Epithelial cell of proximal tubule (primary cell): ENCODE measurements around the gene ADM. TPM values are rescaled to one million over a fixed set of nuclear protein-coding genes. Genes with fewer than 3 reads are reported as not detected.

Experiments
- DNase-seq: peaks from one replicate; pipeline ENCODE4 v3.0.0-alpha.2; 2011; ENCODE audit warnings: low read depth
- H3K4me3 ChIP-seq: 2 replicates; pipeline ENCODE4 v1.5.1; 2011; ENCODE audit warnings: low read depth, mild to moderate bottlenecking, low read length
- CTCF ChIP-seq: conservative IDR thresholded peaks from 2 replicates; pipeline ENCODE4 v1.5.1; 2012; ENCODE audit warnings: low read depth, mild to moderate bottlenecking, low read length
- total RNA-seq: library from RNA; depleted of rRNA; stranded (reverse); fragments of >200 nt; gene quantifications from 2 replicates; pipeline ENCODE4 v1.2.3, GENCODE V29; 2015

Gene ADM
- total RNA-seq, 1 donor from 2014 or later = 74.2 TPM

GRCh38 chr11:10305964-10306918 is 1.4 kb downstream of the ADM start:
- no peak for TF ChIP-seq CTCF
- peak overlapping the region; percentile 87 for H3K4me3 ChIP-seq
- no peak for DNase-seq

DNA sequence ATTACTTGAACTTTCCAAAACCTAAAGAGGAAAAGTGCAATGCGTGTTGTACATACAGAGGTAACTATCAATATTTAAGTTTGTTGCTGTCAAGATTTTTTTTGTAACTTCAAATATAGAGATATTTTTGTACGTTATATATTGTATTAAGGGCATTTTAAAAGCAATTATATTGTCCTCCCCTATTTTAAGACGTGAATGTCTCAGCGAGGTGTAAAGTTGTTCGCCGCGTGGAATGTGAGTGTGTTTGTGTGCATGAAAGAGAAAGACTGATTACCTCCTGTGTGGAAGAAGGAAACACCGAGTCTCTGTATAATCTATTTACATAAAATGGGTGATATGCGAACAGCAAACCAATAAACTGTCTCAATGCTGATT is 2.1 kb downstream of the ADM start:
- H3K4me3 ChIP-seq = peak overlapping the region; percentile 87
- DNase-seq = no peak
- TF ChIP-seq CTCF = no peak

- peak overlapping the region; percentile 87 for H3K4me3 ChIP-seq
- no peak for DNase-seq
- peak; percentile 98 for TF ChIP-seq CTCF
These were observed 2.7 kb downstream of the ADM start for GRCh38 chr11:10307400-10308200.

DNA sequence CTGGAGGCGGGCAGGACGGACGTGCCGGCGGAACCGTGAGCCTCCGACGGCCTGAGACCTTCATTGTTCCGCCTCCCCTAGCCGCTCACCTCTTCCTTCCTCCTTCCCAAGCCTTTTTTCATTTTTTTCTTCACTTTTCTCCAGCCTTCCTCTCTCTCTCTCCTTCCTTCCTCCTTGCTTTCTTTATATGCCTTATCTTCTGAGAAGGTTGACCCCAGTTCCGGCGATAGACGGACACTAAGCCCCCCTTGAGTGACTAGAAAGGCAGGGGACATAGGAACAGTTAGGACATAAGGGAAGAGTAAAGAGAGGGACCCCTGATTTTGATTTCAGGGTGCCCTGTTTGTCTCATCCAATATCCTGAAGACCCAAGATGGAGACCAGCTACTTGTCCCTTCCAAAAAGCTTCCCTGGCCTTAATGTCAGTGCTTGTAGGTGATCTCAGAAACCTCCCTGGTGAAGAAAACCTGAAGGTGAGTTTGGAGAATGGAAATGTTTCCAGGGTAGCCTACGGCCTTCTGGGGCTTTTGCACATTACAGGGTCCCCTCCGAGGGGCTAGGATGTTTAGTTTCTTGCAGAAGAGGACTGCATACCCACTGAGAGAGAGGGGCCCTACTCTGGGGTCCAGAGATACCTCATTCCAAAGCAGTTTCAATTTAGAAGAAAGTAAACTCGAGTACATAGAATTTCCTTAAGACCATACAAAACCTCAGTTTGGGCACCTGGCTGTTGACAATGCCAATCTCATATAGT is 3.5 kb downstream of the ADM start:
- no peak for TF ChIP-seq CTCF

GRCh38 chr11:10309163-10310093 is 4.6 kb downstream of the ADM start:
- no peak overlapping the region for H3K4me3 ChIP-seq
- DNase-seq = no peak
- TF ChIP-seq CTCF = no peak

More for the DNA sequence above, 3.5 kb downstream of the ADM start:
- H3K4me3 ChIP-seq = peak overlapping the region; percentile 87
- no peak for DNase-seq
